ENCODE results near the gene OR51B2.
"Not testable (repeated sequence)": the region's sequence is repeated elsewhere in the genome, so short reads cannot be mapped to it uniquely, and the experiment has no call there.

The OR51B2 gene

DNA sequence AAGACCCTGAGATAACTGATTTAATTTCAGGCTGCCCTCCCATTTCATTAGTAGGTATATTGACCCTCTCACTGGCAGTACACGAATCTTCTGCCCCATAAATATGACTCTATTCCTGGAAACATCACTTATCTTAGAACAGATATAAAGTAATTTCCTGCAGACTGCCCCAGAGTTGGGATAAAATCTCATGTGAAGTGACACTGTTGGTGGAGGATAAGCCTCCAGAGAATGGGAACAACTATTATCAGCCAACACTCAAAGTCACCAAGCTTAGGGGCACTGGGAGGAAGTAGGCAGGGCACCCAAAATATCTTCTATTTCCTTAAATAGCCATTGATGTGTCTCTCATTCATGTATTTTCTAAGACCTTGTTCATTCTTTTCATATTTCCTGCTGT, 11.1 kb upstream of the OR51B2 start:
- no peak overlapping the region for H3K4me3 ChIP-seq (ENCODE audit: low read length)

GRCh38 chr11:5317292-5317691, 6.8 kb downstream of the OR51B2 start:
- no peak for DNase-seq (ENCODE audit: low read depth, low spot score)
- no peak overlapping the region for H3K4me3 ChIP-seq (ENCODE audit: low read length)

More for the DNA sequence above, 11.1 kb upstream of the OR51B2 start:
- DNase-seq (ENCODE audit: low read depth, low spot score) = no peak

GRCh38 chr11:5313326-5314023, 10.6 kb downstream of the OR51B2 start:
- not testable (repeated sequence) for H3K4me3 ChIP-seq (ENCODE audit: low read length); DNase-seq (ENCODE audit: low read depth, low spot score)

GRCh38 chr11:5310423-5310822, 13.7 kb downstream of the OR51B2 start:
- no peak for DNase-seq (ENCODE audit: low read depth, low spot score)
- H3K4me3 ChIP-seq (ENCODE audit: low read length) = no peak overlapping the region

DNA sequence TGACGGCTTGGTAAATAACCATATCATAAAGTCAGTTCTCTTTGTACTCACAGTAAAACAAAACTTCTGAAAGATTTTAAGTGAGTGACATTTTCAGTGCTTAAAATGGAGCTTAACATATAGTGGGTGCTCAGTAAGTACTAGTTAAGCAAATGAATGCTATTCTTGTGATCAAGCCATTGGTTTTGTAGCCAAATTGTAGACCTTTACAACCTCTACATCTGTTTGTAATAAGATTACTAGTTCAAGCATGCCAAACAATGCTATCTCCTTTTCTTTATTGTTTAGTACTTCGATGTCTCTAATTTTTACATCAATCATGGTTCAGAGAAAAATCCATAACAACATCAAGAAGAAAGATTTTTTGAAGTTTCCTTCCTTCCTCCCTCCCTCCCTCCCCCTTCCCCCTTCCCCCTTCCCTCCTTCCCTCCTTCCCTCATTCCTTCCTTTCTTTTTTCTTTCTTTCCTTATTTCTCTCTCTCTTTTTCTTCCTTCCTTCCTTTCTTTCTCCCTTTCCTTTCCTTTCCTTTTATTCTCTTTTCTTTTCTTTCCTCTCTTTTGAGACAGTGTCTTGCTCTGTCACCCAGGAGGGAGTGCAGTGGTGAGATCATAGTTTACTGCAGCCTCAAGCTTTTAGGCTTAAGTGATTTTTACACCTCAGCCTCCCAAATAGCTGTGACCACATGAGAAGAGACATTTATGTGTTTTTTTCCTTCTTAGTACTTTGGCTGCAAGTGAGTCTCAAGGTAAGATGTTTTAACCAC, 16.7 kb downstream of the OR51B2 start:
- no peak for DNase-seq (ENCODE audit: low read depth, low spot score)
- H3K4me3 ChIP-seq (ENCODE audit: low read length) = no peak overlapping the region

GRCh38 chr11:5304046-5304445, 20.1 kb downstream of the OR51B2 start:
- DNase-seq (ENCODE audit: low read depth, low spot score) = no peak

DNA sequence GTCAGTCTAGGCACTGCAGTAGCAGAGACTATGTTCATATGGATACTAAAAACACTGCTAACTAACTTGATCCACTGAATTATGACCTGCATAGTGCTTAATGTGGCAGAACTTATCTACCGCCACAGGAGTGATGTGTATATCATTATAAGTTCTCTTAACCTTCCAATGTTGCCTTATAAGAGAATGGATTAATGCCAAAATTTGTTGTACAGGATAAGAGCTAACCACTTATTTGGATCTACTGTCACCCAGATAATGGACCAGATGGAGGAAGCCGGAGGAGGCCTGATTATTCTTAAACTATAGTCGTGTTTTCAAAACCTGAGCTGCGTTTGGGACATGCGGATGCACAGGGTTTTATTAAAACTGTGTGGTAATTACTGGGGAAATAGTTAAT, 20.5 kb downstream of the OR51B2 start:
- DNase-seq (ENCODE audit: low read depth, low spot score) = no peak

More at GRCh38 chr11:5304046-5304445, 20.1 kb downstream of the OR51B2 start:
- H3K4me3 ChIP-seq (ENCODE audit: low read length) = no peak overlapping the region

GRCh38 chr11:5301846-5302245, 22.3 kb downstream of the OR51B2 start, which contains the start of gene OR51B4:
Gene OR51B4 (minus strand): TSS chr11:5301946. CDS start chr11:5301946, 0 bp downstream.
- no peak for DNase-seq (ENCODE audit: low read depth, low spot score)
- H3K4me3 ChIP-seq (ENCODE audit: low read length) = no peak within 1 kb of the TSS

More for the DNA sequence above, 20.5 kb downstream of the OR51B2 start:
- H3K4me3 ChIP-seq (ENCODE audit: low read length) = no peak overlapping the region

DNA sequence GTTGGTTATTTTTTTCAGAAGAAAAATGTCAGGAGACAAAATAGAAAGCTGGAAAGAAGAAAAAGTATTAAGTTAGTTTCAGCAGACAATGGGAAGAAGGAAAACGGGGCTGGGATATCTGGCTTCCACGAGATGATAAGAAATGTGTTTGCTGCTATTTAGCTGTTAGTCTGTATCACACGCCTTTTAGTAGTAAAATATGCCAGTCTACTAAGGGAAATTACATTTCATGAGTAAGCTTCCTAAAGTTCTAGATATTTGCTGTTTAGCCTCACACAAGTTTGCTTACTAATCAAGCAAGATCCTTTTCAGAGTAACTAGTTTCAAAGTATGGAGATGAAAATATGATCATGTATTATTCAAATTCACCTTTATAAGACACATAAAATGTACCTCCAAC, 23.8 kb downstream of the OR51B2 start:
- DNase-seq (ENCODE audit: low read depth, low spot score) = no peak
- no peak overlapping the region for H3K4me3 ChIP-seq (ENCODE audit: low read length)

- no peak overlapping the region for H3K4me3 ChIP-seq (ENCODE audit: low read length)
- no peak for DNase-seq (ENCODE audit: low read depth, low spot score)
Measured at GRCh38 chr11:5298451-5298850, 25.6 kb downstream of the OR51B2 start.

DNA sequence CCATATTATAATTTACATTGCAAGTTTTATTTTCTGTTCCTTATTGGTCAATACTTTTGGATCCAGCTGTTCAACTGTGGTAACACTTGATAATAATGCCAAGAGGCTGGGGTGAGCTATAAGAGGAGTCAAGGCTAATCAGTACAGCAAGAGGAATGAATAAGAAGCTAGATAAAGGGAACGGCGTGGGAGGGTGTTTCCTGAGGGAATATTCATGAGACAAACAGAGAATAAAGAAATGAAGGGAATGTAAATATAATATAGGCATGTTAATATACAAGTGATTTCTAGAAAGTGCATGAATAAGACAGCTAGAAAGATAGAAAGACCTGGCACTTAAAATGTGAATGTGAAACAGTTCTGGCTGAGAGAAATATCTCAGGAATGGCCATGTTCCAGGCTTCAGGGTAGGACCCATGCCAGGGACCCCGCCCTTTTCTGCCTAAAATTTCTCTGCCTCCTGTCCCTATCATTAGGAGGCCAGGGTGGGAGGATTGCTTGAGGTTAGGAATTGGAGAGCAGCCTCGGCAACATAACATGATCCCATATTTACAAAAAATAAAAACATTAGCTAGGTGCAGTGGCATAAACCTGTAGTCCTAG, 26.3 kb downstream of the OR51B2 start:
- no peak for DNase-seq (ENCODE audit: low read depth, low spot score)
- no peak overlapping the region for H3K4me3 ChIP-seq (ENCODE audit: low read length)

- H3K4me3 ChIP-seq (ENCODE audit: low read length); DNase-seq (ENCODE audit: low read depth, low spot score): not testable (repeated sequence)
Measured at GRCh38 chr11:5294342-5294995, 29.6 kb downstream of the OR51B2 start.

DNA sequence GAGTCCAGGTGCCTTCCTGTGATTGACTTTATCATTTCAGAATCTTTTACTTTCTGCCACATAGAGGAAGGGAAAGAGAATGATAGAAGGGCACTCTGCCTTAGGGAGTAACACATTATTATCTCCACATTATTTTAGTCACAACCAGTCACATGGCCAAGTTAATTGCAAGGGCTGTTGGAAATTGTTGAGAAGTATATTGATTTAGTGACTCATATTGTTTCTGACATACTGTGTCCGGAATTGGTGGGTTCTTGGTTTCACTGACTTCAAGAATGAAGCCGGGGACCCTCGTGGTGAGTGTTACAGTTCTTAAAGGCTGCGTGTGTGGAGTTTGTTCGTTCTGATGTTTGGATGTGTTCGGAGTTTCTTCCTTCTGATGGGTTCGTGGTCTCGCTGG, 31.1 kb downstream of the OR51B2 start:
- no peak overlapping the region for H3K4me3 ChIP-seq (ENCODE audit: low read length)
- no peak for DNase-seq (ENCODE audit: low read depth, low spot score)

DNA sequence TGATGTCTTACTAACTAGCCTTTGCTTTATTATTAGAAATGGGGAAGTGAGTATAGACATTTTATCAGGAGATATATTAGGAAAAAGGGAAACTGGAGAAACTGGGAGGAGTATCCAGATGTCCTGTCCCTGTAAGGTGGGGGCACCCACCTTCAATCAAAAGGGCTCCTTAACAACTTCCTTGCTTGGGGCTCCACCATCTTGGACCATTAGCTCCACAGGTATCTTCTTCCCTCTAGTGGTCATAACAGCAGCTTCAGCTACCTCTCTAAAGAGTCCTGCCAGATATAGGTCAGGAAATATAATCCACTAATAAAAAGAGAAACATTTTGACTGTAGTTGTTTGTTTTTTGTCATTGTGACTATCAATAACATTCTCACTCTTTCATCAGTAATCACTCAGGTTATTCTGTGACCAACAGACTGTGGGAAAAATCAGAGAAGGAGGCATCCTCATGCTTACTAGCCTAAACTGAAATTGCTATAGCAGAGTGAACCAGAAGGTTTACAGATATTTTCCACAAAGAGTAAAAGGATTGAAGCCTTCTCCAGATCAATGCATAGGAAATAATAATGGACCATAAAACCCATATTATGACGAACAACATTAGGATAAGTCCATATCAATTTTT, 32.8 kb downstream of the OR51B2 start:
- H3K4me3 ChIP-seq (ENCODE audit: low read length) = no peak overlapping the region
- peak; percentile 35 for DNase-seq (ENCODE audit: low read depth, low spot score)

GRCh38 chr11:5290106-5290505, 34.0 kb downstream of the OR51B2 start:
- no peak for DNase-seq (ENCODE audit: low read depth, low spot score)
- no peak overlapping the region for H3K4me3 ChIP-seq (ENCODE audit: low read length)

- no peak overlapping the region for H3K4me3 ChIP-seq (ENCODE audit: low read length)
- no peak for DNase-seq (ENCODE audit: low read depth, low spot score)
Measured at GRCh38 chr11:5289696-5290095, 34.4 kb downstream of the OR51B2 start.

GRCh38 chr11:5288906-5289550, 35.1 kb downstream of the OR51B2 start:
- H3K4me3 ChIP-seq (ENCODE audit: low read length) = no peak overlapping the region
- DNase-seq (ENCODE audit: low read depth, low spot score) = no peak

- DNase-seq (ENCODE audit: low read depth, low spot score) = no peak
- no peak overlapping the region for H3K4me3 ChIP-seq (ENCODE audit: low read length)
Measured at GRCh38 chr11:5288108-5288905, 35.8 kb downstream of the OR51B2 start.
